RKO (cell line): ENCODE data around the gene OR2D2.
"Not testable (repeated sequence)": the region's sequence is repeated elsewhere in the genome, so short reads cannot be mapped to it uniquely, and the experiment has no call there.

Experiments
- DNase-seq: peaks from one replicate; pipeline ENCODE4 v3.0.0-alpha.2; 2016; ENCODE audit warnings: low spot score

OR2D2 gene

DNA sequence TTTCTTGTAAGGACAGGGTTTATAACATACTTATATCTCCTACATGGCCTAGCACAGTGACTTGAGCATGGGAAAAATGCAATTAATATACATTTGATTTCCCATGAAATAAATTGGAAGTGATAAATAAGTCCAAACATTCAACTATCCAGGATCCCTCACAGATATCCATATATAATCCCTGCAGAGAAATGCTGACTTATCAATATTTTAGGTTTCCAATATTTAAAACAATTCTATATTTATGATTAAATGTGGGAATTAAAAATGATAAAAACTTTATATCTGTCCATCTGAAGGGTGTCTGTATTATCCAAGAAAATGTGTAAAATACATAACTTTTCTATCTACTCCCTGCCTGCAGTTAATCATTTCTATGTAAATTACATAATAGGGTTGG lies 9.5 kb downstream of the OR2D2 start:
- DNase-seq: no peak

DNA sequence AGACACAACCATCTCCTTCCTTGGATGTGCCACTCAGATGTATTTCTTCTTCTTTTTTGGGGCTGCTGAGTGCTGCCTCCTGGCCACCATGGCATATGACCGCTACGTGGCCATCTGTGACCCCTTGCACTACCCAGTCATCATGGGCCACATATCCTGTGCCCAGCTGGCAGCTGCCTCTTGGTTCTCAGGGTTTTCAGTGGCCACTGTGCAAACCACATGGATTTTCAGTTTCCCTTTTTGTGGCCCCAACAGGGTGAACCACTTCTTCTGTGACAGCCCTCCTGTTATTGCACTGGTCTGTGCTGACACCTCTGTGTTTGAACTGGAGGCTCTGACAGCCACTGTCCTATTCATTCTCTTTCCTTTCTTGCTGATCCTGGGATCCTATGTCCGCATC lies 15.4 kb downstream of the OR2D2 start:
- no peak for DNase-seq

DNA sequence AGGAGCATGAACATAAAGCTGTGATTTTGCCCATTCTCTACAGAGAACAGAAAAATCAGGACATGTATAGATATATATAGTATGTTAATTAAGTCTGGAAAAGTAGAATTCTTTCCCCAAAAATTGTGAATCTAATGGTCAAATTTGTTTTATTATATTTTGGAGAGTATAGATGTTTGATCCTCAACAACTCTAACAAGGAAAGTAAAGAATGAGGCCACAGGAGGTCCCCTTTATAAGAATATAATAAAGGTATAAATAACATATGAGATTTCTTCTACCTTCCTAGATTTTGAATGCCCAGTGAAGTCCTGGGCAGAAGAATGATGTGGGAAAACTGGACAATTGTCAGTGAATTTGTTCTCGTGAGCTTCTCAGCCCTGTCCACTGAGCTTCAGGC lies 16.0 kb downstream of the OR2D2 start, which contains the start of gene OR10A4:
Gene OR10A4, plus strand, starts transcription at position 301 of the 400 bp plus-strand sequence. Its CDS starts 23 bp downstream, at position 324.
- DNase-seq: no peak

DNA sequence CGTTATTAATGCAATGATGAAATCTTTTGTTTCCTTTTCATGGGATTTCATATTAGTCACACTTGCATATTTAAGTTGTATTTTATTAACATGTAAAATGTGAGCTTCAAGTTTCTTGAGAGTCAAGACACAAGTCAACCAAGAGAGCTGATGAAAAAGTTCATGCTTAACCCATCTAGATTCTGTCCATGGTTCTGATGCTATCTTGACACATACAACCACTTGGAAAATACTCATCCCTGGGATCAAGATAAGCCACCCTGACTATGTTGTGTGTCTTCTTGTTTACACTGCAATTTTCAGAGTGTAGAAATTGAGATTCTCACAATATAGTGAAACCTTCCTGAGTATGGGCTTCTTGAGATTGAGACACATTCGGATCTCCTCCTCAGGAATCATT lies 16.5 kb downstream of the OR2D2 start:
- DNase-seq: peak; percentile 3

DNA sequence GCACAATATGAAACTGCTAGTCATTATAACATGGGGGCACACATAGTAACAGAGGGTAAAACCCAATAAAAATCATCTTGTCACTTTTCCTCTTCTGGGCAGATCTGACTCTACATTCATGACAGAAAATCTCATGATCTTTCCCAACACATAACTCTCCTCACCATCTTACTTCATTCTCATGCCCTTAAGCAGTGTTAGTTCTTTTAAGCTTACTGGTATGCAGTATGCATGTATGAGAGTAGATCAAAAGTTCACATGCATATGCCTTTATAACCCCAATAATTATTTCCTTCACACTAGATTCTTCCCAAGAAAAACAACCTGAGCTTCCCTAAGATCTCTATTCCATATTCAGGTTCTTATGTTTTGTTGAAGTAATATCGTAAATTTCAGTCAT lies 21.0 kb downstream of the OR2D2 start:
- DNase-seq: no peak

DNA sequence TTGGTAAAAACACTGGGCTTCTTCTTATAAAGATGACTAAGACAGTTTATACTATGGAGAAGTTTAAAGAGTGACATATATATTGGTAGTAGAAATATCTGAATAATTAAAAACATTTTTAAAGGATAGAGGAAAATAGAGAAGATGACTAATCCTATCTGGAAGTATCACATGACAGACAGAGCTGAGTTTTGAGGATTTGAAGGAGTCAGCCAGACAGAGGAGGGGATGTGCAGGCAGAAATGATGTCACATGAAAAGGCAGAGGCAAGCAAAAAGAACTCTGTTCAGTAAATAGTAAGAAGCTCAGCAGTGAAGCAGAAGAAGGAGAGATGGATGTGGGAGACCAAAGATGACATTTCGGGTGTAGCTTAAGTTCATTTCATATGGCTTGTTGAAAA lies 27.9 kb downstream of the OR2D2 start:
- DNase-seq: peak; percentile 17

DNA sequence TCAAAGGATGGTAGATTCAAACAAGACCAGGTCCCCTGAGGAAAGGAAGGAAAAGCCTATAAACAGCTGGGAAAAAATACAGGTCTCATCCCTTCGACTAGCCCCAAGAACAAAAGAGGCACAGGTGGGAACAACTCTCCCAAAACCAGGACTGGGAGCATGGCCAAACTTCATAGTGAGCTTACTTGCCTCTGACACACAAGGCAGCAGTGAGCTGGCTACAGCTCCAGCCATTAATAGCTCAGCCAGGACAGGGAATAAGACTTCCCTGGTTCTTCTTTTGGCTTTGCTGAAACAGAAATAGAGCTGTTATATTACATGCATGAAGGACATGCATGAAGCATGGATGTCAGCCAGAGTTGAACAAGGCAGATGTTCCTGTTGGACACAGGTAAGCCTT lies 29.3 kb downstream of the OR2D2 start, which contains the start of gene OR10A2:
Gene OR10A2, plus strand, starts transcription at position 97 of the 400 bp plus-strand sequence. CDS start 6,698 bp downstream, outside the sequence.
- DNase-seq: peak; percentile 7

DNA sequence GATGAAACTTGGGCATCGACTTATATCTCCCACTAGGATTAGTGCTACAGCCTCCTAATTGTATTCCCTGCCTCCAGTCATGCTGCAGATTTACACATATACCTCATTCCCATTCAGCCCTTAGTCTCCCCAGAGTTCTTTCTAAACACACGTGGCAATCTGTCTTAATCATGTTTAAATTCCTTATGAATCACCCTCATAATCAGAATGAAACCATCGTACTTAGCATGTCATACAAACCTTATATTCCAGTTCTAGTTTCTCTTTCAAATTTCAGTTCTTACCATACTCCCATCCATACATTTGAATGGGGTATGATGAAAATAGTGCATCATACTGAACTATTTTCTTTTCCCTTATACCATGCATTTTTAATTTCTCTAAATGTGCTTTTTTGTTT lies 35.4 kb downstream of the OR2D2 start:
- DNase-seq: peak; percentile 71

DNA sequence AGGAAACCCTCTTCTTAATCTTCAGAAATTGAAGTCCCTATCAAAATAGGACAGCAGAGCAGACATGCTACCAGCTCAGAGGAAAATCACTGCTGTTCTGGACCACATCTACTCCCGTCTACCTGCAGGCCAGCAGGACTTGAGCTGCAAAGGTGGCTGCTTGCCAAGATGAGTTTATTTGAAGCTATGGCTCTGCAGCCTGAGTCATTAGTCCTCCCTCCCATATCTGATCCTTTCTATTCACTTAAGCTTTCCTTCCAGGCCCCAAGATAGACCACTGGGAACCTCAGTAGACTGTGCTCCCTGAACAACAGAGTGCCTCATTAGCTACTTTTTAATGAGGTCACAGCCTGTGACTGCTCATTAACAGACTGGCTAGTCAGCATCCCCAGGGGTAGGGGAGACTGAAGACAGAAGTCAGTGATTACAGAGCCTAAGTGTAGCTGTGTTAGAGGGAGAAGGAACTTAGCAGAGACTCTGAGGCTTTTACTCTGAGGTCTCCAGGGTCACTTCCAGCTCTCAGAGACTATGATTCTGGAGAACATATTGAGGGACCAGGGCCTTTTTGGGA lies 36.2 kb downstream of the OR2D2 start:
- DNase-seq: peak; percentile 51

DNA sequence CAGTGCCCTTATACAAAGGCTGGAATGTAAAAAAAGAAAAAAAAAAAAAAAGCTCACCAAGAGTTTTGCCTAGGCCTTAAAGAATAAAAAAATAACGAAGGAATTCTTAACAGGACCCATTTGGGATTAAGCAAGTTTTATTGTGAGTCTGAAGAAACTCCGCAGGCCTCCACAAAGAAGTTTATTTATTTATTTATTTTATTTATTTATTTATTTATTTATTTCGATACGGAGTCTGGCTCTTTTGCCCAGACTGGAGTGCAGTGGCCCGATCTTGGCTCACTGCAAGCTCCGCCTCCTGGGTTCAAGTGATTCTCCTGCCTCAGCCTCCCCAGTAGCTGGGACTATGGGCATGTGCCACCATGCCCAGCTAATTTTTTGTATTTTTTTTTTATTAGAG lies 37.5 kb downstream of the OR2D2 start:
- DNase-seq: not testable (repeated sequence)

DNA sequence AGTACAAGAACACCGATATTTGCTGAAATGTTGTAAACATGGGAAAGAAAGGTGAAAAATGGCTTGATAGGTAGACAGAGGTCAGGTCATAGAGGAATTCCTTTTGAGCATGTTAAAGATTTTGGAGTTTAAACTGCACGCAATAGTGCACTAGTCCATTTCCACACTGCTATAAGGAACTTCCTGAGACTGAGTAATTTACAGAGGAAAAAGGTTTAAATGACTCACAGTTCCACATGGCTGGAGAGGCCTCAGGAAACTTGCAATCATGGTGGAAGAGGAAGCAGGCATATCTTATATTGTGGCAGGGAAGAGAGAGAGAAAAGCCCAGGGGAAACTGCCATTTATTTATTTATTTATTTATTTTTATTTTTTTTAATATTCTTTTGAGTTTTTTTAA lies 41.8 kb downstream of the OR2D2 start:
- no peak for DNase-seq

DNA sequence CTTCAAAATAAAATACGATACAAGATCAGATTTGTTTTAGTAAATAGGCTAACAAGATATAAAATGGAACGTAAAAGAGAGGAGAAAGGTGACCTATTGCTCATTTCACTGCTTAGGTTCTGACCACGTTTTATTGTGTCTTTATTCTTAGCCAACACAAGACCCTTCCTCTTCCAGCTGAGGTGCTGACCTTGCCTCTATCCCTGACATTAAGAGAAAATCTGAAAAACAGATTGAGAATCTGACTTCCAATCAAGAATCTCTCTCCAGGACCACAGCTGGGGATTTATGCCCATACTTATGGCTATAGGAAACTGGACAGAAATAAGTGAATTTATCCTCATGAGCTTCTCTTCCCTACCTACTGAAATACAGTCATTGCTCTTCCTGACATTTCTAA lies 46.9 kb downstream of the OR2D2 start, which contains the start of gene OR10A5:
Gene OR10A5, plus strand, starts transcription at position 301 of the 400 bp plus-strand sequence. Its CDS starts 0 bp downstream, at position 301.
- DNase-seq: no peak

DNA sequence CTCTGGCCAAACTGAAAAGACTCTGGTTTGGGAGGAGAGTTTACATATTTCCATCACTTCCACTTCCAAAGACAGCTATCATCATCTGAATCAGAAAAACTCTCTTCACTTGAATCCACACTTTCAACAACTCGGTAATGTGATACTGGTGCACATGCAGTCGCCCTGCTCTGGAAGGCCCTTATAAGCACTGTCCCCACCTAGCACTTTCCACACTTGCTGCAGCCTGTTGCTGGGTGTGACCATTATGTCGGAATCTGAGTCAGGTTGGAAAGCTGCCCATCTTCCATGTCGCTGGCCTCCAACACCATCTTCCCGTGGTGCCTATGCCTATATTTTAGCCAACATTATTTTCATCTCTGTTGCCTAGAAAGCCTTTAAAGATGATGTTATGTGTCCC lies 47.9 kb downstream of the OR2D2 start:
- DNase-seq: no peak

DNA sequence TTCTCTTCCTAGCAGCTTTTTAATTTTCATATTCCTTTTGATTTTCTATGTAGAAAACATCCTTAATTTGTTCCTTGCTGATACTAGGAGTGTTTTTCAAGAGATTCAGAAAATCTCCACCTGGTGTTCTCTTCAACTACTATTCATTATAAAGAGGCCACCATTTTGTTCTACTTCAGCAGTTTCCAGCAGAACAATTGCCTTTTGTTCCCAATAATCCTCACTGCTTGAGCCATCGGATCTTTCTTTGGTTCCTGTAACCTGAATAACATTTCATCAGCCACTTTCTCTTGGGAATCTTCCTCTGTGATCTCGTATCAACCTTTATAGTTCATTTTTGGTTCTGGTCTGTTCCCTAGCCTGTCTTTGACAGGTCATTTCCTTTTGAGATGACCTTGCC lies 48.6 kb downstream of the OR2D2 start:
- DNase-seq: no peak

DNA sequence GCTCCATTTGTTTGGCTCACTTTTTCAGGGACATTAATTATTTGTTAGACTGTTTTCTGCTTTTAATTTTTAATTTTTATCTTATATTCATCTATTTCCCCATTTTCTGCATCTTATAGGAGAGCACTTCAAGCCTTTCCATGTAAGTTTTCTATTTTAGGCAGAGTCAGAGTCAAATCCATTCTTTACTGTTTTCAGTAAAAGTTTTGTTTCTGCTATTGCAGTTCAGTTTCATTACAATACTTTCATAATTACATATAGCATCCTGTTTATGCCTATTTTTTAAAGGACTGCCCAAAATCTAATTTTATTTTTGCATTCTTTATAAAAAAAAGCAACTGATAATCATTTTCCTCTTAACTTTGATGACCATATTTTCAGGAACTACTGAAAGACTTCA lies 50.6 kb downstream of the OR2D2 start:
- DNase-seq: no peak
